Panc1 (cell line): ENCODE measurements around the gene NCBP1. TPM values are rescaled to one million over a fixed set of nuclear protein-coding genes. Genes with fewer than 3 reads are reported as not detected.

Experiments used
- ATAC-seq: fragments of 200-7000 bp; cut with Tn5 transposase; 2 replicates; pipeline ENCODE4 v1.9.1; 2020; ENCODE audit warnings: mild to moderate bottlenecking, moderate library complexity
- BruUV-seq: library from RNA; stranded (reverse); fragments of 400-500 nt; replicated peaks from 2 replicates; lab custom pipeline; 2021; lab: Mats Ljungman, UMichigan
- CTCF ChIA-PET: fragments of 300-600 bp; sonication (Branson Sonifier 250); formaldehyde crosslinking; loops from one replicate; lab custom pipeline; 2022; ENCODE audit warnings: antibody characterized with exemption; lab: Charles Lee
- POLR2A ChIA-PET: fragments of 300-600 bp; sonication (Branson Sonifier 250); formaldehyde crosslinking; loops from one replicate; lab custom pipeline; 2022; ENCODE audit warnings: antibody characterized with exemption; lab: Charles Lee
- DNase-seq: peaks from one replicate; pipeline ENCODE4 v3.0.0-alpha.2; 2010; ENCODE audit warnings: low read depth, low spot score
- H3K27ac ChIP-seq: 2 replicates; pipeline ENCODE4 v1.5.1; 2011; ENCODE audit warnings: mild to moderate bottlenecking, low read length, inconsistent platforms
- H3K27me3 ChIP-seq: fragments of 200-500 bp; sonication (Bioruptor generic); 2 replicates; pipeline ENCODE4 v1.6.0; 2014; ENCODE audit warnings: low read length, inconsistent platforms; ENCODE audit not compliant: control insufficient read depth, insufficient read depth
- H3K36me3 ChIP-seq: fragments of 200-500 bp; sonication (Bioruptor generic); 2 replicates; pipeline ENCODE4 v1.5.1; 2014; ENCODE audit warnings: inconsistent platforms, mild to moderate bottlenecking, low read length, moderate library complexity; ENCODE audit not compliant: control insufficient read depth, insufficient read depth
- H3K4me1 ChIP-seq: 2 replicates; pipeline ENCODE4 v1.5.1; 2011; ENCODE audit warnings: inconsistent platforms, mild to moderate bottlenecking, low read length, moderate library complexity; ENCODE audit not compliant: control insufficient read depth, insufficient read depth
- H3K4me3 ChIP-seq, 2 experiments: 2 replicates each; pipeline ENCODE4 v1.5.1; 2011 to 2012; ENCODE audit warnings: low read depth in 2 of 2, low read length in 2 of 2, mild to moderate bottlenecking in 2 of 2, inconsistent platforms in 1 of 2, moderate library complexity in 1 of 2
- H3K9me3 ChIP-seq: fragments of 200-500 bp; sonication (Bioruptor generic); 2 replicates; pipeline ENCODE4 v1.5.1; 2014; ENCODE audit warnings: low read depth, mild to moderate bottlenecking, inconsistent platforms, low read length, moderate library complexity; ENCODE audit not compliant: control insufficient read depth, insufficient read depth
- CTCF ChIP-seq: fragments of 450-650 bp; IDR thresholded peaks from 2 replicates; pipeline ENCODE4 v1.5.1; 2017; ENCODE audit warnings: mild to moderate bottlenecking
- POLR2AphosphoS5 ChIP-seq: IDR thresholded peaks from 2 replicates; pipeline ENCODE4 v1.6.1; 2012; ENCODE audit warnings: mild to moderate bottlenecking, low read depth, low read length, moderate library complexity
- REST ChIP-seq, 2 experiments: IDR thresholded peaks; 2 replicates each; pipeline ENCODE4 v1.6.1; 2011 to 2012; ENCODE audit warnings: low read depth in 2 of 2, control low read depth in 1 of 2, low read length in 1 of 2, mild to moderate bottlenecking in 1 of 2, moderate library complexity in 1 of 2; ENCODE audit not compliant: insufficient read depth in 1 of 2
- SIN3A ChIP-seq: IDR thresholded peaks from 2 replicates; pipeline ENCODE4 v1.6.1; 2012; ENCODE audit warnings: low read depth, mild to moderate bottlenecking, low read length, moderate library complexity, borderline replicate concordance; ENCODE audit not compliant: insufficient read depth
- TCF7L2 ChIP-seq: IDR thresholded peaks from 2 replicates; pipeline ENCODE4 v1.6.1; 2011; ENCODE audit warnings: mild to moderate bottlenecking, low read depth, low read length, inconsistent platforms
- in situ Hi-C: cut with HindIII; loops from 2 replicates; pipeline ENCODE4 v1.10.0; 2016; ENCODE audit warnings: low sequenced_read_pairs, low pct_unique_long_range_greater_than_20kb
- intact Hi-C: fragments of 100-400 bp; cut with micrococcal nuclease; formaldehyde crosslinking; loops from one replicate; pipeline ENCODE4 v1.10.0; 2022; ENCODE audit not compliant: unreplicated experiment
- total RNA-seq: library from RNA; stranded (reverse); gene quantifications from one replicate; pipeline ENCODE4 v1.2.1, GENCODE V29; 2021; ENCODE audit not compliant: unreplicated experiment

Gene NCBP1
- total RNA-seq, 1 experiment from 2014 or later: 30.1 TPM

DNA sequence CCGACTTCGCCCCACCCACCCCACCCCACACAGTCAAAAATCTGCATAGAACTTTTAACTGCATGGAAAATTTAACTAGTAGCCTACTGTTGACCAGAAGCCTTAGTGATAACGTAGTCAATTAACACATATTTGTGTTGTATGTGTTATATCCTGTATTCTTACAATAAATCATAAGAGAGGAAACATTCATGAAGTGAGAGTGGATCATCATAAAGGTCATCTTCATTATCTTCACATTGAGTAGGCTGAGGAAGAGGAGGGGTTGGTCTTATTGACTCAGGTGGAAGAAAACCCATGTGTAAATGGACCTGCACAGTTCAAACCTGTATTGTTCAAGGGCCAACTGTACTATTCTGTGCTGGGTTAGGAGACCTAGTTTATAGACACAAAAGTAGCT is 32.1 kb downstream of the NCBP1 start:
- no peak overlapping the region for H3K27ac ChIP-seq
- CTCF ChIA-PET: no interaction called here
- no peak overlapping the region for H3K4me3 ChIP-seq
- H3K36me3 ChIP-seq: peaks cover 35% of the 10 kb centered on the region
- POLR2A ChIA-PET: no interaction called here
- ATAC-seq (no peak), DNase-seq (no peak)
- intact Hi-C loops: no loop called here
- no peaks in the 10 kb centered on the region for H3K9me3 ChIP-seq
- TF ChIP-seq CTCF: no peak
- TF ChIP-seq REST (IDR thresholded peaks at IDR 0.05; ENCODE audit: insufficient read depth in 1 of 2, low read depth in 2 of 2, low read length in 1 of 2): no peak
- no peak for TF ChIP-seq SIN3A
- TF ChIP-seq TCF7L2: no peak
- no peak for TF ChIP-seq POLR2AphosphoS5
- no peaks in the 10 kb centered on the region for H3K4me1 ChIP-seq
- no peaks in the 10 kb centered on the region for H3K27me3 ChIP-seq
- BruUV-seq: no TSS peak
- in situ Hi-C loops: no loop called here

- in situ Hi-C loops: no loop called here
- BruUV-seq: no TSS peak
- no peaks in the 10 kb centered on the region for H3K9me3 ChIP-seq
- ATAC-seq: no peak
- H3K4me3 ChIP-seq: no peak overlapping the region
- CTCF ChIA-PET: no interaction called here
- H3K27ac ChIP-seq: no peak overlapping the region
- H3K27me3 ChIP-seq: no peaks in the 10 kb centered on the region
- TF ChIP-seq CTCF (no peak), POLR2AphosphoS5 (no peak), TCF7L2 (no peak), SIN3A (no peak), REST (IDR thresholded peaks at IDR 0.05; ENCODE audit: insufficient read depth in 1 of 2, low read depth in 2 of 2, low read length in 1 of 2) (no peak)
- peaks cover 32% of the 10 kb centered on the region for H3K36me3 ChIP-seq
- H3K4me1 ChIP-seq: no peaks in the 10 kb centered on the region
- no peak for DNase-seq
- intact Hi-C loops: no loop called here
- POLR2A ChIA-PET: no interaction called here
Observed at GRCh38 chr9:97666907-97667686, 33.5 kb downstream of the NCBP1 start.
